GM19397 (cell line): ENCODE measurements around the gene ERBB4.
"Not testable (repeated sequence)": the region's sequence is repeated elsewhere in the genome, so short reads cannot be mapped to it uniquely, and the experiment has no call there.

Source experiments
- ATAC-seq: cut with Tn5 transposase; IDR thresholded peaks from one replicate; pipeline ENCODE4 v1.9.1; 2021; ENCODE audit warnings: mild to moderate bottlenecking, moderate library complexity; ENCODE audit not compliant: unreplicated experiment

ERBB4 gene

DNA sequence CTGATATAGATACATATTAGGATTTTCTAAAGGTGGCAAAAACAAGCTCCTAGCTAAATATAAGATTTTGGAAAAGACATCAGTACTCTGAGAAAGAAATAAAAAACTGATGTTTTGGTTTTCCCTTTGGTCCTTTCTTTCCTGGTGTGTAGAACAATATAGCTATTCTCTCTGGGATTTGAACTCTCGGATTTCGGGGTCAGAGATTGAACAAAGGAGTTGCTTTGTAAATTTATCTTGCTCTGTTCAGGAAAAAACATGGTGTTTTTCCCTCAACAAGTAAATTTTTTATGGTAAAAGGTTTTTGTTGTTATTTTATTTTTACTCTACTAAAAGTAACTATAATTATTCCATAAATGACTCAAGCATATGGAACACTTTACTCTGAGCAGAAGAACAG, 889.3 kb downstream of the ERBB4 start:
- ATAC-seq: no peak

DNA sequence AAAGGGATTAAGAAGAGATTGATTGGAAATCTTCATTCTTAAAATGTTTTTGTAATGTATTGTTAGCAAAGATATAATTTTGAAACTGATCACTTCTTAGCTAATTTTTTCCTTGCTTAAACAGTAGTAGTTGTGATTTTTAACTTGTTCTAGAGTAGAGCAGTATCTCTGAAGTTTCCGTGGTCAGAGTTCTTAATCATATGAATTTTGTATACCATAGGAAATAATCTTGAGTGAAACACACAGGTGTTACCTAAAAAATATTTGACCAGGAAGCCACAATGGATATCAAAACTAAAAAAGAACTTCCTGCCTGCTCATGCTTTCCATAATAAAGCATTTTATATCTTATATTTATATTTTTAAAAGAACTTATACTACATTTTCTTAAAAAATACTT, 907.1 kb downstream of the ERBB4 start:
- ATAC-seq: no peak

DNA sequence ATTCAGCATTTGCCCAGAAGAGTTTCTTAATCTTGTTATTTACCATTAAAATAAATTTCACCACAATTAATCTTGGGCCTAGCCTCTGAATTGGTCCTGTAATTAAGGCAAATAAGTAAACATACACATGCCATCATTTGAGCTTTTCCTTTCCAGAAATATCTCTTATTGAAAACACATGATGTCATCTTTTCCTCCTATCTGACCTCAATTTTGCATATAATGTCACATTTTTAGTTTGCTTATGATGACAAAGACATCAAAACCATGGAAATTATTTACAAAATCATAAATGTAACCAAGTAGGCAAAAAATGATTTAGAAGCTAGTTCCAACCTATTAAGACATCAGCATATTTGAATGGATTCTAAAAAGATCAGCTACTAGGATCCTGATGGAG, 915.5 kb downstream of the ERBB4 start:
- no peak for ATAC-seq

DNA sequence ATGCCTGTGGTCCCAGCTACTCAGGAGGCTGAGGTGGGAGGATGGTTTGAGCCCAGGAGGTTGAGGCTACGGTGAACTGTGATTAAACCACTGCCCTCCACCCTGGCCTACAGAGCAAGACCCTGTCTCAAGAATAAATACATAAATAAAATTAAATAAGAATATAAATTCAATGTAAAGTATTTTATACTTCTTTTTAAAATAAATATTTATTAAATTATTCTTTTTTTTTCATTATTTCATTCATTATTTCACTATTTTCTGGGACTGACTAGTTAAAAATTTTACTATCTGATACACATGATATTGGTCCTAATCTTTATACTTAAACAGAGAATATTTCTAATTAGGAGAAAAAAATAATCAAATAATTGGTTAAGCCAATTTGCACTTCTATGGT, 917.6 kb downstream of the ERBB4 start:
- ATAC-seq: no peak

DNA sequence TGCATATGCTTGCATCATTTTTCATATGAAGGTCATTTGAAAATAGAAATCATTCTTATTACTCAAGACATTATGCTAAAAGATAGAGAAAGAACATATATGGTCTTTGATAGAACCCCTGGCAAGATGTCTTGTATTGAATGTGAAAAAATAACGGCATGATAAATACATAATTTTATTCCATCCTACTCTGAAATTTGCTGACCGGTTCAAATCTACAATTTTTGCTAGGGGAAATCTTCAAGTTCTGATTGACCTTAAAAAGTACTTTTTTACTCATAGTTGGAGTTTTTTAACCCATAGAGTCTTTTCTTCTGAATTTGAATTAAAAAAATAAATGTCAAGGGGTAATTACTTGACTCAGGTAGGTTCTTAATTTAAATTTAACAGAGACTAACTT, 920.8 kb downstream of the ERBB4 start:
- no peak for ATAC-seq

DNA sequence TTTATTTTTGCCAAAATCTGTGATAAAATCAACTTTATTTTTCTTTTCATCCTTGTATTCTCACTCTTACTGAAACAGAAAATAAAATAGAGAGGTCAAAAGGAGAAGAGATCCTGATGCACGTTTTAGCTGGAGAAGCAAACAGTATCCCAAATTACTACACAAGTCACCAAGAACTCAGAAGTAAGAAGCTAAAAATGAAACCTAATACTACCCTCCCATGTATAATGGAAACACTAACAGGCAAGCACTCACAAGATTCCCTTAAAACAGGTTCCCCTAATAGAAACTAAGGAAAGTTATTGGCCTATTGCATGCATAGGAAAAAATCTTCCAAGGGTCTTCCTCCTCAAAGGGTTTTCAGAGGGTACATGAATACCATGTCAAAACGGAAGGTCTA, 927.0 kb downstream of the ERBB4 start:
- no peak for ATAC-seq

DNA sequence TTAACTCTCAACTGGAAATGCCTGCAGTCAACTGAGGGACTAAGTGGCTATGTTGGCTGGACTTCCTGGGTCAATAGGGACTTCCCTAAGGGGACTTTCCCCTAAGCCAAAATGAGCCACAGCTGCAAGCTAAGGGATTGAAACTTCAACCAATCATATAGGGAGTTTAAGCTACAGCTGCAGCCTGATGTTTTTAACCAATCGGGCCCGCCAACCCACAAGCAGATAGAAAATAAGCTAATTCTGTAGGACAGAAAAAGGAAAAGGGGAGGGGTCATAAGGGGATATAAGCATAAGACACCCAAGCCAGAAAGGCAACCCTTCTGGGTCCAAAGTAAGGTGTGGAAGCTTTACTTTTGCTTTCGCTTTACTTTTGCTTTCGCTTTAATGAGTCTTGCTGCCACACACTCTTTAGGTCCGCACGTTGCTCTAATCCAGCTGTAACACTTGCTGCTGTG, 927.5 kb downstream of the ERBB4 start:
- no peak for ATAC-seq

DNA sequence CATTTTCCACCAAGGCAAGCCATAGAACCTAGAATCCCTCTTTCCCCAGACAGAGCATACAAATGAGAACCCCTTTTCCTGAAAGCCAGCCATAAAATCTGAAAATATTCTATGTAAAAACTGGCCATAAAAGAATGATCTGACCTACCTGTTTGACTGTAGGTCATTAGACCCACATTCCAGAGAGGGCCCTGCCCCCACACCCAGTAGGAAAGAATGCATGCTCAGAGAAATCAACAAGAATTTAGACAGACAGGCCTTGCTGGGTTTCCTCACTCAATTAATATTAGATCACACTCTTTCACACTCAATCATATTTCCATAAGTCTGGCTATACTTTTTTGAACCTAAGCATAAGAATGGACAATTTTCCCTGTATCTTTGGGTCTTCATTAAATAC, 929.5 kb downstream of the ERBB4 start:
- no peak for ATAC-seq

DNA sequence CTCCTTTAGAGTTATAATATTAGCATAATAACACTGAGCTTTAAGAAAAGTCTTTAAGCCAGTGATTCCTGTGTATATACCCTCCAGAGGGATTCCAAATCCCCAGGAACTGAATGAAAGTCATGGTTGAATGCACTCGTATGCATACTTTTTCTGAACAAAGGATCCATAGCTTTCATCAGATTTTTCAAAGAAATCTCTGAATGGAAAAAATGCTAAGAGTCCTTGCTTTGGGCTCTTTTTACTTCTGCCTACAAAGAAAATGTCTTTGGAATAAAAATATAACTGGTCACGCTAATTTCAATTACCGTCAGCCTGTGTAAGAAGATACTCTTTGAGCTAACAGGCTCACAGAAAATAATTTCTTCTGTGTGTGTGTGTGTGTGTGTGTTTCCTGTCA, 939.5 kb downstream of the ERBB4 start:
- ATAC-seq: no peak

DNA sequence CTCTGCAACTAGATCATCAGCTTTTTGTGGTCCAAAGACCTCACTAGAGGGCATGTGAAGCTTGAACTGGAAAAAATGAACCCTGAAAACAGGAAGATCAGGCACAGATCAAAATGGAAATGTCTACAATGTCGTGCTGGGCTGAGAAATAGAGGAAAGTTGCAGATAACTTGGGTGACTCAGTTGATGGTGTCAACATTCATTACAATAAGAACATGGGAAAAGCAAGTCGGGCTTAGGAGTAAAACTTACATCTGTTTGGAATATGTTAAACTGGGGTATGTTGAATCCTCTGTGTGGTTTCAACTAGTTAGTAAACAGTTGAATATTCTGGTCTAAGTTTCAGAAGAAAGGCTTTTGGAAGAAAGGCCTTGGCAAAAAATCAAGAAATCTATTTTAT, 940.4 kb downstream of the ERBB4 start:
- no peak for ATAC-seq

DNA sequence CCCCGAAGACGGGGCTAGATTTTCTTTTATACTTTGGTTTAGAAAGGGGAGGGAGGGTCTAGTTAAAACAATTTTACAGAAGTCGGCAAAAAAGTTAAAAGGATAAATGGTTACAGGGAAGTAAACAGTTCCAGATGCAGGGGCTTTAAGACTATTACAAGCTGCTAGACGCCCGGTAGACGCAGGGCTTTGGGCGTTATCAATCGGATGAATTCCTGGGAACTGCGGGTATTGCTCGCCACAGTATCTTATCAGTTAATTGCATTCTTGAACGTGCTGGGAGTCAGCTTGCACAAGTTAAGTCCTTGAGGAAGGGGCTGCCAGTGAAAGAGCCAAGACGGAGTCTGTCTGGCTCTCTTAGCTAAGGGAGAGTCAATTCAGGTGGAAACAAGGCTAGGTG, 946.6 kb downstream of the ERBB4 start:
- ATAC-seq: not testable (repeated sequence)

DNA sequence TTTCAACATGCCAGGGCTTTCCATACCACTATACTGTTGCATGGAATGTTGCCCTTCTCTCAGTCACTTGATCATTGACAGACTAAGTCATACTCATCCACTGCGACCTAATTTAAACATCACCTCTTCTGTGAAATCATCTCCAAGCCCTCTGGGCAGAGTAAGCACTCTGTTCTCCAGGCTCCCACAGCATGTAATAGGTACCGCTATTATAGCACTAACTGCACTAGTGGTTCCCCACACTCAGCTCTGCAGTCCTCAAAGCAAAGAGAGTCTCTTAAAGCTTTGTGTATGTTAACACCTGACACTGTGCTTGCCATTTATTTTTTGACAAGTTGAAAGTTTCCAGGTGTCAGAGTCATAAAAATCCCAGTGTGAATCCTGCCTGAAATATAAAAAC, 947.2 kb downstream of the ERBB4 start:
- no peak for ATAC-seq

DNA sequence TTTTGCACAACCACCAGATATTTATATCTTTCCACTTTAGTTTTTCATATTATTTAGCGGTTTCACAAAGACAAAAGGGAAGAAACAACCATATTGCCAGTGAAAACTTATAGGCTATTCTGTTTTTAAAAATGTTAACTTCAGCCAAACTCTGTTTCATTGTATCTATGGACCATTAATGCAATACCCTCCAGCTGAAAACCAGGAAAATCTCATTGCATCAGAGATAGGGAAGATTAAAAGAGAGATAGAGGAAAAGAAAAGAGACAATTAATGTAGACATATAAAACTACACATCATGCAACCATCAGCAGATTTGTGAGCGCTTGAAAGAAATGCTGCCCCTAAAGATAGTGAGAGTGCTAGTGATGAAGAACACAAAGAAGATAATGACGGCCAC, 970.2 kb downstream of the ERBB4 start:
- no peak for ATAC-seq

DNA sequence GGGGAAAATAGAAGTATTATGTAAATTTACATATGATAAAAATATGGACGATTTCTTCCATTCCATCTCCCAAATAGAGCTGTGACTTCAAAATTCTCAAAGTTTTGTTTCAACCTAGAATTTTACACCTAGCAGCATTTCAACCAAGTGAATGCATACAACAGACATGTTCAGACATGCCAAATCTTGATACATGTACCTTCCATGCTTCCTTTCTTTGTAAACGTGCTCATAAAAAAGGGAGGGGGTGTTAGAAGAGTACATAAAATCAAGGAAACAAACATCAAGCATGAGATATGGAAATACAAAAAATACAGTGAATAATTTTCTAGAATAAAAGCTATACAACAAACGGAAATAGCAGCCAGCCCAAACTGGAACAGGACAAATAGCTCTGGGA, 974.2 kb downstream of the ERBB4 start:
- no peak for ATAC-seq

DNA sequence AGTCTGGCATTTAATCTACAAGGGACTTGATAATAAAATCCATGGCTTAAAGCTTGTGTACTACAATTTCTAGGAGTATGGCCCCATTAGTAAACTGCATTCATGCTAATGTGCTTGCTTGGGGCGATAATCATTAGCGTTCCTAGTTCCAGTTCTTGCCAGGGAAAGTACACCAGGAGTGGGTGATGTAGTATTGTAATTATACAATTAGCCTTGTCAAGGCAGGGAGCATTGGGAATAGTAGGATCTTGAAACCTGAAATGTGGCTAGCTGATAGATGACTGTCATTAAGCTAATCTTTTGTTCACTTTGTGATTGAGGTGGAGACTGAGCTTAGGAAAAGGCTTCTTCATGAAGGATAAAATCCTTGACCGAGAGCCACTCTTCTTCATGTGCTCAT, 993.0 kb downstream of the ERBB4 start:
- no peak for ATAC-seq

DNA sequence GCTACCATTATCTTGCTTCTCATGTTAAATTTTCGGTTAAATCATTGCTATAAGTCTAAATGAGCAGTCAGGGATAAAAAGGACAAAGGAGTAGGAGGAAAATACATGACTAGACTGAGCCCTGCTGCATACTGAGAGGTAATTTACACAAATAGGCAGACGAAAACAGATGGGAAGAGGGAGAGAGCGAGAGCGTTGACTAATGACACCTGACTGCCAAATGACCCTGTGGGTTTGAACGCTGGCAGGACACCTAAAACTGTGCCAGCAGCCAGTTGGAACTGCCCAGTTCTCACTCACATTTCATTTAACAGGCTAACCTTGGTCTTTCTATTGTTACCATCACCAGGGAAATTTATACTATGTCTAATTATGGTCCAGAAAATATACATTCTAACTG, 1004.0 kb downstream of the ERBB4 start:
- no peak for ATAC-seq

DNA sequence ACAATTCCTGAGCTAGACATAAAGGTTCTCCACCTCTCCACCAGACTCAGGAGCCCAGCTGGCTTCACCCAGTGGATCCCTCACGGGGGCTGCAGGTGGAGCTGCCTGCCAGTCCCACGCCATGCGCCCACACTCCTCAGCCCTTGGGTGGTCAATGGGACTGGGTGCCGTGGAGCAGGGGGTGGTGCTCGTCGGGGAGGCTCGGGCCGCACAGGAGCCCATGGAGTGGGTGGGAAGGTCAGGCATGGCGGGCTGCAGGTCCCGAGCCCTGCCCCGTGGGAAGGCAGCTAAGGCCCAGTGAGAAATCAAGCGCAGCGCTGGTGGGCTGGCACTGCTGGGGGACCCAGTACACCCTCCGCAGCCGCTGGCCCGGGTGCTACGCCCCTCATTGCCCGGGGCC, 1014.4 kb downstream of the ERBB4 start:
- not testable (repeated sequence) for ATAC-seq

DNA sequence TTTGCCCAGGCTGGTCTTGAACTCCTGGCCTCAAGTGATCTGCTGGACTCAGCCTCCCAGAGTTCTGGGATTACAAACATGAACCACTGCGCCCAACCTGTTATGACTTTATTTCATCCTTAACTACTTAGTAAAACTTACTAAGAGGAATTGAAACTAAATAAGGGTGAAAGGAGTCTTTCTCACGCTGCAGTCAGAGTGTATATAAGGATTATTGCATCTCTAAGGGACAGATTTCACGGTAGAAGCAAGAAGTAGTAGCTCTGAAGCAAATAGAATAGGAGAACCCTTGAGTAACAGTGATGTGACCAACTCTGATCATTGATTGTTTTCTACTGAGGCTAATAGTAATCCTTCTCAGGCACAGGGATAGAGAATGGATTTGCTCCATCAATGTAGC, 1022.1 kb downstream of the ERBB4 start:
- no peak for ATAC-seq

DNA sequence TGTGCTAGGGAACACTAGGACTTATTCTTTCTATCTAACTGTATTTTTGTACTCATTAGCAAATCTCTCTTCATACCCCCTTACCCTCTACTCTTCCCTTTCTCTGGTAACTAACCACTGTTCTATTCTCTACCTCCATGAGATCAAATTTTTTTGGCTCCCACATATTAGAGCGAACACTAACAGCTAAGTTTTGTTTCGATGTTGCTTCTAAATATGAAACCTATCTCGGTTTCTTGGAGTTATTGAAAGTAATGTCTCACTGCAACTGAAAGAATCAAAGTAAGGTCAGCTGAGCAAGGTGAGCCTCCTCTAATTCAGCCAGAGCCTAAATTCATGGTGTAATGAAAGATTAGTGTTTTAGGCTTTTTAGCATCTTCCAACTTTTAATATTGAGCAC, 1024.6 kb downstream of the ERBB4 start:
- ATAC-seq: no peak

DNA sequence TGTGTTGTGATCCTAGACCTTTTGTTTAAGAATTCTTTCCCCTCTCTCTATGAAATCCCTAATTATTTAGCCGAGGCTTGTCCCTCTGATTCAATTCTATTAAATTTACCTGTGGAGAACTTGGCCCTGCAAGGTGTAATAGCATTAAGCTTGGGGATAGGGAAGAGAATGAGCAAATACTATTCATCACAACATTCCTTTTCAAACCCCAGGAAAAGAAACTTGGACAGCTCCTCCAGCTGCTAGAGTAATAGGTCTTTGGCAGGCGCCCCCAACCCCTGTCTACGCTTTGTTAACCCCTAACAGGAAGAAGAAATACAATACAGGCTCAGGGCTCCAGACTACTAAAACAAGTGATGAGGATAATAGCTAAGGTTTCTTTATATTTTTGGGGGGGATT, 1025.2 kb downstream of the ERBB4 start:
- ATAC-seq: no peak

DNA sequence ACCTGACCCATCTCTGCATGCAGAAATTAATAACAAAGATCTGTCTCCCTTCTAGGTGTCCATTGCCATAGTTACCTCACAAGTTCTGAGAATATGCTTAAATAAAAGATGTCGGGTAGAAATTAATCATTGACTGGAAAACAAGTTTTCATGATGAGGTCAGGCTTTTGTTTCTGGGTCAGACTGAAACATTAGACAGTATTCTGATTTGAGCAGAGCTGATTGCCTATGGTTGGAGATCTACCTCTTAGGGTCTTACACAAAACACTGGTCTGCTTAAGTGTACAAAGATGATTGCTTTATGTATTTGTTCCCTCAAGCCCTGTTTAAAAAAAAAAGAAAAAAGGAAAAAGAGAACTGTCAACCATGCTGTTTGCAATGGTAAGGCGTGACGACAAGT, 1025.8 kb downstream of the ERBB4 start:
- no peak for ATAC-seq

DNA sequence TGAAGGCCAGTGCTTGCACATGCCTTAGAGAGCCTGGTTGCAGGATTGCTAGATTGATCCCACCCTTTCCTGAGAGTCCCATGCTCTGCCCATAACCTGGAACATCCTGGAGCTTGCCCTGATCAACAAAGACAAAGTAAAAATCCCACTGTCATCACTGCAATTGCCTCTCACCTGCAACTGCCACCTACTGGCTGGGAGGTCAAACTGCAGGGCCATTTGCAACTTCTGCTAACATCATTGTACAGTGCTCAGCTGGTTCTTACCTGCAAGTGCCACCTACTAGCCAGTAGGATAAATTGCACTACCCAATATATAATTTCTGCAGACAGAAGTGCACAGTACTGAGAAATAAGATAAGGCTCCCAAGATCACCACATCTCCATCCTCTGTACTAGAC, 1034.7 kb downstream of the ERBB4 start:
- no peak for ATAC-seq

DNA sequence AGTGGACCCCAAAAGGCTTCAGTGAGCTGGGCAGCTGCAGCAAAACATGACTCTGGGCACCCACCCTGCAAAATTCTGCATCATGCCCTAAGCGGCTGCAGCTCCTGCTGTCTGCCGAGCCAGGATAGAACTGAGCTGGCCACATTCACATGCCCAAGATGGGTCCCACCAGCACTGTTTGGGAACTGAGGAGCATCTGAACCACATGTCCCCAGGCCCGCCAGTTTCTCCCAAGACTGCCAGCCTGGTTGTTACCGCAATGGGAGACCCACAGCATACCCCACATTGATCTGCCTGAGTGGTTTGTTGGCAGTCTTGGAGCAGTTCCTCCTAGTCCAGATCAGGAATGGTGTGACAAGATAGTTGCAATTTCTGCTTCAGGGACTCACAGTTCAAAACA, 1035.4 kb downstream of the ERBB4 start:
- no peak for ATAC-seq
